ENCODE results near the gene MMD.

- TF ChIP-seq POLR2A (IDR thresholded peaks at IDR 0.05) (no peak), CTCF (IDR thresholded peaks at IDR 0.05 in 4 of 5, conservative IDR thresholded peaks at IDR 0.05 in 1 of 5) (no peak)
These were observed 13.1 kb upstream of the MMD start for GRCh38 chr17:55434721-55435120.
